Measurements from ENCODE around the gene SYPL2. TPM values are rescaled to one million over a fixed set of nuclear protein-coding genes. Genes with fewer than 3 reads are reported as not detected.

SYPL2 gene
- total and polyA plus RNA-seq, 4 donors, result 0.14 to 4.7 (median 3.7) TPM

DNA sequence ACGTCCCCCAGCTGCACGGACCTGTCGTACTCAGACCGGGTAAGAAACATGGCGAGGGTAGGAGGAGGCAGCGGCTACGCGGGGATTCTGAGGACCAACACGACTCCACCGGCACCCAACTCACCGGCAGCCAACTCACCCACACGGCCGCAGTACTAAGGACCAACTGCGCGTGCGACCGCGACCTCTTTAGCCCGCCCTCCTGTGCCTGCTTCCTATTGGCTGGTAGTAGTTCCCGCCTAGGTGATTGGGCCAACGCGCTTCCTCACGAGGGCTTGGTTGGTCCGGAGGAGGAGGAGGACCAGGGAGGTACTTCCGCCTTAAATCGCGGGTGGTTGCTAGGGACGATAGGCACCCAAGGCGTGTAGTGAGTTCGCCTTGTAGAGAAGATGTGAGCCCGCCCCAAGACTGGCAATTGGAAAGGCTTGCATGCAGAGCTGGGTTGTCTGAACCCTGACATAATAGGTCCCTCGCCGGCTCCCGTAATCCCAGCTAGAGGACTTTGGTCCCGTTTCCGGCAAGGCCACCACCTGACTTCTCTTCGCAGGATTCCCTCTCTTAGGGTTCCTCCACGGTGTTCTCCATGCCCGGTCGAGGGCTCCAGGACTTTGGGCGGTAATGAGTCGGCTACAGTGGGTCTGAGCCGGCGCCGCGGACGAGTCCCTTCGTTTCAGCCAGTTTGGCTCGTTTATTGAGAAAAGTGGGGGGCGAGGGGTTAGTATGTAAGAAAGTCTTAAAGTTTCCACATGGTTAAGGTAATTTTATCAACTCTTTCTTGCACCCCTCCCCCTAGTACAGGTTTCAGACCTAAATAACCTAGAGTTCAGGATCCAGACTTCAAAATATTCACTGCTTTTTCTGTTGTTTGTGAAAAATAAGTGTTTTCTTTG, 39.8 kb upstream of the SYPL2 start, which contains the start of gene PSMA5:
TSS of gene PSMA5 (minus strand) at position 168 of the 890 bp plus-strand sequence. CDS start at position 50, 118 bp downstream.
- Histone ChIP-seq H3K9ac (ENCODE audit: low read depth in 1 of 2, low read length in 2 of 2) (peak within 1 kb of the TSS; percentile 70 to 89), H3K27me3 (ENCODE audit: control insufficient read depth in 4 of 4, insufficient read depth in 4 of 4, low read length in 3 of 4) (no peaks in the 10 kb centered on the region), H3K9me3 (ENCODE audit: control insufficient read depth in 4 of 4, low read length in 3 of 4) (no peaks in the 10 kb centered on the region), H3K36me3 (ENCODE audit: control insufficient read depth in 4 of 4, insufficient read depth in 3 of 4, low read depth in 1 of 4, low read length in 3 of 4) (peaks cover 0 to 2% (median under 1%) of the 10 kb centered on the region in 4 donors), H3K4me3 (ENCODE audit: low read depth in 1 of 3, low read length in 3 of 3) (peak within 1 kb of the TSS; percentile 82 to 96 (median 89)), H3K4me1 (ENCODE audit: control insufficient read depth in 4 of 4, insufficient read depth in 4 of 4, low read length in 3 of 4) (peaks cover 0 to 29% (median 18%) of the 10 kb centered on the region in 4 donors), H3K27ac (ENCODE audit: low read depth in 1 of 2, low read length in 2 of 2) (peak within 1 kb of the TSS; percentile 83 to 91)
- under 1% methylated on average over 50 of the region's 50 CpGs for WGBS
- TF ChIP-seq HNF4G (IDR thresholded peaks at IDR 0.05), result peak; percentile 94
- peak; percentile 73 for TF ChIP-seq NR2F2 (IDR thresholded peaks at IDR 0.05)
- peak; percentile 94 for TF ChIP-seq TAF1 (conservative IDR thresholded peaks at IDR 0.05)
- TF ChIP-seq FOXA2 (IDR thresholded peaks at IDR 0.05), result peak; percentile 14
- TF ChIP-seq HNF4A (conservative IDR thresholded peaks at IDR 0.05), result peak; percentile 92
- TF ChIP-seq, protein P1, sequence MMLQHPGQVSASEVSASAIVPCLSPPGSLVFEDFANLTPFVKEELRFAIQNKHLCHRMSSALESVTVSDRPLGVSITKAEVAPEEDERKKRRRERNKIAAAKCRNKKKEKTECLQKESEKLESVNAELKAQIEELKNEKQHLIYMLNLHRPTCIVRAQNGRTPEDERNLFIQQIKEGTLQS (IDR thresholded peaks at IDR 0.05), result peak; percentile 8
- TF ChIP-seq YY1 (IDR thresholded peaks at IDR 0.05), result peak; percentile 89
- TF ChIP-seq REST (IDR thresholded peaks at IDR 0.05), result peak; percentile 78
- TF ChIP-seq SP1 (IDR thresholded peaks at IDR 0.05), result peak; percentile 88
- no peak for TF ChIP-seq RAD21 (IDR thresholded peaks at IDR 0.05)
- peak in 1 of 2 donors; percentile 52 for TF ChIP-seq JUND (IDR thresholded peaks at IDR 0.05)
- no peak for TF ChIP-seq EGR1 (IDR thresholded peaks at IDR 0.05; ENCODE audit: low read depth in 2 of 2)
- TF ChIP-seq CTCF (IDR thresholded peaks at IDR 0.05; ENCODE audit: low read depth, low read length, missing input control), result no peak
- peak; percentile 73 to 74 for TF ChIP-seq RXRA (IDR thresholded peaks at IDR 0.05)
- peak; percentile 96 for TF ChIP-seq ZBTB33 (IDR thresholded peaks at IDR 0.05)
- no peak for TF ChIP-seq FOXA1 (IDR thresholded peaks at IDR 0.05)
- TF ChIP-seq, protein P2, sequence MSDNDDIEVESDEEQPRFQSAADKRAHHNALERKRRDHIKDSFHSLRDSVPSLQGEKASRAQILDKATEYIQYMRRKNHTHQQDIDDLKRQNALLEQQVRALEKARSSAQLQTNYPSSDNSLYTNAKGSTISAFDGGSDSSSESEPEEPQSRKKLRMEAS (IDR thresholded peaks at IDR 0.05), result peak; percentile 94
- peak; percentile 66 to 92 for TF ChIP-seq GABPA (IDR thresholded peaks at IDR 0.05 in 1 of 2, conservative IDR thresholded peaks at IDR 0.05 in 1 of 2)
- DNase-seq (ENCODE audit: low spot score), result peak; percentile 94
